AML-193 (cell line): Measurements from ENCODE around the gene RTN1.
A peak's percentile ranks its signal among the peaks of the same experiment; 100 is the strongest.

Source experiments
- DNase-seq, 2 experiments: peaks; one replicate each; lab custom pipeline; 2025; lab: John Stamatoyannopoulos, UW

The RTN1 gene

GRCh38 chr14:59850458-59850857 is 20.1 kb downstream of the RTN1 start:
- no peak for DNase-seq

- DNase-seq: peak; percentile 51 to 69
Measured at GRCh38 chr14:59849411-59850130, 21.0 kb downstream of the RTN1 start.

GRCh38 chr14:59848671-59849070 is 21.9 kb downstream of the RTN1 start:
- no peak for DNase-seq

GRCh38 chr14:59847711-59848110 is 22.9 kb downstream of the RTN1 start:
- no peak for DNase-seq

- DNase-seq: no peak
Measured at GRCh38 chr14:59846595-59846994, 24.0 kb downstream of the RTN1 start.

GRCh38 chr14:59845245-59845644 is 25.3 kb downstream of the RTN1 start:
- no peak for DNase-seq

- no peak for DNase-seq
Measured at GRCh38 chr14:59844186-59844812, 26.3 kb downstream of the RTN1 start.

GRCh38 chr14:59836116-59836515 is 34.5 kb downstream of the RTN1 start:
- DNase-seq: no peak

GRCh38 chr14:59832653-59833294 is 37.8 kb downstream of the RTN1 start:
- DNase-seq: no peak

GRCh38 chr14:59831121-59831730 is 39.4 kb downstream of the RTN1 start:
- no peak for DNase-seq

GRCh38 chr14:59830338-59830734 is 40.2 kb downstream of the RTN1 start:
- DNase-seq: no peak

- DNase-seq: peak in 1 of 2 experiments; percentile 3
Measured at GRCh38 chr14:59829469-59830337, 40.9 kb downstream of the RTN1 start.

GRCh38 chr14:59828276-59828675 is 42.3 kb downstream of the RTN1 start:
- DNase-seq: no peak

- DNase-seq: no peak
Measured at GRCh38 chr14:59827401-59827800, 43.2 kb downstream of the RTN1 start.

GRCh38 chr14:59826150-59826549 is 44.4 kb downstream of the RTN1 start:
- DNase-seq: no peak

GRCh38 chr14:59823179-59823578 is 47.4 kb downstream of the RTN1 start:
- no peak for DNase-seq

- DNase-seq: no peak
Measured at GRCh38 chr14:59819446-59820088, 51.0 kb downstream of the RTN1 start.

GRCh38 chr14:59816941-59817340 is 53.6 kb downstream of the RTN1 start:
- DNase-seq: no peak

- no peak for DNase-seq
Measured at GRCh38 chr14:59814988-59815387, 55.6 kb downstream of the RTN1 start.

- DNase-seq: no peak
Measured at GRCh38 chr14:59811815-59812214, 58.8 kb downstream of the RTN1 start.

- DNase-seq: no peak
Measured at GRCh38 chr14:59811073-59811472, 59.5 kb downstream of the RTN1 start.
